Mucosa of descending colon (tissue), 3 donors: ENCODE data around the gene APOA1. TPM values are rescaled to one million over a fixed set of nuclear protein-coding genes. Genes with fewer than 3 reads are reported as not detected.
A peak's percentile ranks its signal among the peaks of the same experiment; 100 is the strongest.

Experiments
- ATAC-seq: fragments of 200-7000 bp; cut with Tn5 transposase; one replicate; pipeline ENCODE4 v1.9.1; 2020; ENCODE audit warnings: mild to moderate bottlenecking, moderate library complexity
- DNase-seq, 3 donors: peaks; one replicate each; pipeline ENCODE4 v3.0.0-alpha.2; 2020
- H3K36me3 ChIP-seq: fragments of 200-600 bp; one replicate; pipeline ENCODE4 v1.8.0; 2021; ENCODE audit warnings: low read depth, mild to moderate bottlenecking
- H3K4me1 ChIP-seq: fragments of 200-600 bp; one replicate; pipeline ENCODE4 v1.8.0; 2021; ENCODE audit warnings: low read depth, mild to moderate bottlenecking
- H3K4me3 ChIP-seq: fragments of 200-600 bp; one replicate; pipeline ENCODE4 v1.8.0; 2021; ENCODE audit warnings: mild to moderate bottlenecking
- H3K9me3 ChIP-seq: fragments of 200-600 bp; one replicate; pipeline ENCODE4 v1.8.0; 2021; ENCODE audit warnings: mild to moderate bottlenecking
- CTCF ChIP-seq: fragments of 200-600 bp; IDR thresholded peaks from one replicate; pipeline ENCODE4 v1.8.0; 2022; ENCODE audit warnings: antibody characterized with exemption, mild to moderate bottlenecking
- intact Hi-C, 2 donors: fragments of 100-400 bp; cut with DNase I in 1 of 2; cut with micrococcal nuclease in 1 of 2; formaldehyde crosslinking; loops; one replicate each; pipeline versions ENCODE4 v1.11.0 to v1.11.1; 2022; cut with DNase I, micrococcal nuclease
- total RNA-seq, 3 donors: library from RNA; stranded (reverse); fragmentation: NEBNext Ultra II Directional in 2 of 3; extraction: Animal tissue kit (Norgen Biotek cat#: 25700) in 2 of 3; gene quantifications; one replicate each; pipeline versions ENCODE4 v1.2.1 to v1.2.4, GENCODE V29; 2021 to 2023
- donor health status: DM: no; HTN: no; CAD: no; lungs with moderate emphysema.
- donor health status: DM: no; HTN: no; CAD: no.
- donor health status: DM: no; HTN: yes; CAD: no.

Gene APOA1
- total RNA-seq, 3 donors from 2014 or later: 0.31 to 0.46 TPM; not detected in 1

DNA sequence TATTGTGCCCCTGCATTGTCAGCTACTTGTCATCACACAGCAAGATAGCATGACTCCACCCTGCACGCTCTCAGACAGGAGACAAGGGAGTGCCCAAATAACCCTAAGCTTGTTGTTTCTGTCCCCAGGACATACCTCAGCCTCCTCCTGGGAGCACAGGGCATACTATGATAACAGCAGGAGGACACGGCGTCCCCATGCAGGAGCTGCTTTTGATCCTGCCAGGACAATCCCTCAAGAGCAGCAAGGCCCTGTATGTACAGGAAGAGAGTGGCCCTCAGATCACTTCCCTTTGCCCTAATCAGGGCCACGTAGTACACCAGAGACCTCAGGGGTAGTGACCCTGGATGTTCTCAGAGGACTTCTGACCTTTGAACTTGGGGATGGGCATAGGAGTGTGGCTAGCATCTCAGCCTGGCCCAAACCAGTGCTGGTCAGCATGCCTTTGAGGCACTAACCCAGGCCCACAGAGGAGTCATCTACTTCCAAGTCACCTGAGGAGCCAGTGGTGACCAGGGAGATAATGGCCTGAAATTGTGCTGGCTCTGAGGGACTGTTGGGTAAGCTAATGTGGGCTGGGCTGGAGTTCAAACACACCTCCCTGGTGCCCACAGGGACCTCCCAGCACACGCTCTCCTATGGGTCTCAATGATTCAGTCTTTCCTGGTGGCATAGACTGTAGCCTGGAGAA is 23.5 kb downstream of the APOA1 start:
- intact Hi-C loops: no loop called here
- H3K4me1 ChIP-seq: no peaks in the 10 kb centered on the region
- DNase-seq: no peak
- no peak for TF ChIP-seq CTCF
- no peaks in the 10 kb centered on the region for H3K9me3 ChIP-seq
- H3K4me3 ChIP-seq: no peak overlapping the region
- peak; percentile 51 for ATAC-seq
- no peaks in the 10 kb centered on the region for H3K36me3 ChIP-seq

DNA sequence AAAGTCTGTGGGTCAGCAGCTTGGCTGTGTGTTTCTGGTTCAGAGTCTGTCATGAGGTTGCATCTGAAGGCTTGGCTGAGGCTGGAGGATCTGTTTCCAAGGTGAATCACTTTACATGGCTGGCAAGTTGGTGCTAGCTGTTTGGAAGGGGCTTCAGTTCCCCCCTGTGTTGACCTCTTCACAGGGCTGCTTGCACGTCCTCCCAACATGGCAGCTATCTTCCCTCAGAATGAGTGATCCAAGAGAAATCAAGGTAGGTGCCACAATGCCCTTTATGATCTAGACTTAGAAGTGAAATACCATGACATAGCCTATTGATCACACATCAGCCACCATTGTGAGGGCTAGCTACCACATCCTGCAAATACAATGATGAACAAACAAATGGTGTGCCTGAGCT is 24.3 kb downstream of the APOA1 start:
- DNase-seq (no peak), ATAC-seq (no peak)
- no peaks in the 10 kb centered on the region for H3K36me3 ChIP-seq
- no peaks in the 10 kb centered on the region for H3K9me3 ChIP-seq
- no peak overlapping the region for H3K4me3 ChIP-seq
- intact Hi-C loops: no loop called here
- TF ChIP-seq CTCF: no peak
- no peaks in the 10 kb centered on the region for H3K4me1 ChIP-seq

DNA sequence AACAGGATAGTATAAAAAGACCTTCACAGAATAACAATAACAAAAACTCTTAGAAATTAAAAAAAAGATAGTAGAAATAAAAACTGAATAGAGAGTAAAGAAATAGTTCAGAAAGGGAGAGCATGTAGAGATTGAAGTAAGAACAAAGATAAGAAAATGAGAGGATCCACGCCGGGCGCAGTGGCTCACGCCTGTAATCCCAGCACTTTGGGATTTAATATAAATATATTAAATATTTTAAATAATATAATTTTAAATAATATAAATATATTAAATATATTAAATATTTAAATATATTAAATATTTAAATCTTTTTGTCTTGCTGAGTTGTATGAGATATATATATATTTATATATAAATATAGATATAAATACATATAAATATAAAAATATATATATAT is 25.3 kb downstream of the APOA1 start:
- no peak for ATAC-seq
- TF ChIP-seq CTCF: no peak

DNA sequence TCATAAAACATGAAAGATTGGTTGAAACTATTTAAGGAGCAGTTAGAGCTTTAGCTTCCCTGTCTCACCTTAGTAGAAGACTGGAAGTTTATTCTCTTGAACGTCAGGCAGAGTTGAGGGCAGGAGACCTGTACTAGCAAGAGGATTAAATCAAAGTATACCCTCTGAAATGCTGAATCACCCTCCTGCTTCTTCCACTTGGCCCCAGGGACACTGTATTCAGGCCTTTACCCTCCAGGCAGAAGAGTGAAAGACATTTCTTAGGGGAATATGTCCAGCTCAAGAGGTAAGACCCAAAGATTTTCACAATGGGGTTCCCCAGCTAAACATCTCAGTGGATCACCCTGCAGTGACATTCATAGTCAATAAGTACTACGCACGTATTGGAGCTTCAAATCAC is 26.2 kb downstream of the APOA1 start:
- intact Hi-C loops: no loop called here
- no peak for ATAC-seq
- no peak overlapping the region for H3K4me3 ChIP-seq
- no peak for DNase-seq
- H3K4me1 ChIP-seq: no peaks in the 10 kb centered on the region
- TF ChIP-seq CTCF: no peak
- H3K36me3 ChIP-seq: no peaks in the 10 kb centered on the region
- no peaks in the 10 kb centered on the region for H3K9me3 ChIP-seq

More for the DNA sequence above, 25.3 kb downstream of the APOA1 start:
- no peak overlapping the region for H3K4me3 ChIP-seq
- intact Hi-C loops: no loop called here
- DNase-seq: no peak
- H3K36me3 ChIP-seq: no peaks in the 10 kb centered on the region
- no peaks in the 10 kb centered on the region for H3K9me3 ChIP-seq
- no peaks in the 10 kb centered on the region for H3K4me1 ChIP-seq

DNA sequence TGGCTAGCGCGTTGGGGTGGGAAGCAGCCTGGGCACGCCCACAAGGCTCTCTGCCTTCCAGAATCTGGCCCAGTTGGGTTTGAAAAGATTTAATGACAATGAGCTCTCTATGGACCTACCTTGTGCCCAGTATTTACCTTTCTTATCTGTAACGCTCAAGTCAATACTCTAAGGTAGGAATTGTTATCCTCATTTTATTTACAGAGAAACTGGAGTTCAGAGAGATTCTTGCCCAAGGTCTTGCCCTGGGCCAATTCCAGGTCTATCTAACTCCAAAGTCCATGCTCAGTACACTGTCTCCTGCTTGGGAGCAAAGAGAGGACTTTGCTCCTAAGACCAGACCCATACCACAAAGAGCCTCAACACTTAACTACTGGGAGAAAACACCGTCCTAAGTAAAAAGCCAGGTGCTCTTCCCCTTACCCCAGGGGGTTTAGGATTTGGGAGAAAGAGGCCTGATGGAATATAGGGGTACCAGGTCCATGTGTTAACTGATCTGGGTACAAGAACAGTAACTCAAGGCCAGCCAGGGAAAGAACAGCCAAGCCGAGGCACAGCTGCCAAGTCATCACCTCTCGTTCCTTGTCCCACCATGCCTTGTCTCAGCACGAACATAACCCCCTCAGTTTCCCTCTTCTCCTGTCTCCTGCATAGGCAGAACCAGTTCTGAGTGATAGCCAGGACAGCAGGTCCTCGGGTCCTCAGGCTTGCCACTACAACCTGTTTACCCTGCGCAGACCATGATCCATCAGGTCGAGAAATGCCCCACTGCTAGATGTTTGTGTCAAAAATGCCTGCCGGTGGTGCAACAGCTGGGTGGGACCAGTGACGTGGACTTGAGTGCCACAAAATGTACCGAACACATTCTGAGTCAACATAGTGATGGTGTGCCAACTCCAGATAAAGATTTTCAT is 28.9 kb downstream of the APOA1 start:
- H3K9me3 ChIP-seq: no peaks in the 10 kb centered on the region
- DNase-seq (peak in 2 of 3 donors; percentile 42 to 60), ATAC-seq (peak; percentile 89)
- H3K36me3 ChIP-seq: no peaks in the 10 kb centered on the region
- intact Hi-C loops: no loop called here
- no peak for TF ChIP-seq CTCF
- H3K4me3 ChIP-seq: no peak overlapping the region
- H3K4me1 ChIP-seq: no peaks in the 10 kb centered on the region
